Skeletal muscle cell (primary cell): Measurements from ENCODE around the gene RNF41.
"Not testable (repeated sequence)": the region's sequence is repeated elsewhere in the genome, so short reads cannot be mapped to it uniquely, and the experiment has no call there.

Source experiments
- DNase-seq: peaks from one replicate; pipeline ENCODE4 v3.0.0-alpha.2; 2010; ENCODE audit warnings: low read depth
- H3K4me3 ChIP-seq: 2 replicates; pipeline ENCODE4 v1.5.1; 2011; ENCODE audit warnings: low read depth, mild to moderate bottlenecking, control low read depth, low read length, moderate library complexity

Gene RNF41

DNA sequence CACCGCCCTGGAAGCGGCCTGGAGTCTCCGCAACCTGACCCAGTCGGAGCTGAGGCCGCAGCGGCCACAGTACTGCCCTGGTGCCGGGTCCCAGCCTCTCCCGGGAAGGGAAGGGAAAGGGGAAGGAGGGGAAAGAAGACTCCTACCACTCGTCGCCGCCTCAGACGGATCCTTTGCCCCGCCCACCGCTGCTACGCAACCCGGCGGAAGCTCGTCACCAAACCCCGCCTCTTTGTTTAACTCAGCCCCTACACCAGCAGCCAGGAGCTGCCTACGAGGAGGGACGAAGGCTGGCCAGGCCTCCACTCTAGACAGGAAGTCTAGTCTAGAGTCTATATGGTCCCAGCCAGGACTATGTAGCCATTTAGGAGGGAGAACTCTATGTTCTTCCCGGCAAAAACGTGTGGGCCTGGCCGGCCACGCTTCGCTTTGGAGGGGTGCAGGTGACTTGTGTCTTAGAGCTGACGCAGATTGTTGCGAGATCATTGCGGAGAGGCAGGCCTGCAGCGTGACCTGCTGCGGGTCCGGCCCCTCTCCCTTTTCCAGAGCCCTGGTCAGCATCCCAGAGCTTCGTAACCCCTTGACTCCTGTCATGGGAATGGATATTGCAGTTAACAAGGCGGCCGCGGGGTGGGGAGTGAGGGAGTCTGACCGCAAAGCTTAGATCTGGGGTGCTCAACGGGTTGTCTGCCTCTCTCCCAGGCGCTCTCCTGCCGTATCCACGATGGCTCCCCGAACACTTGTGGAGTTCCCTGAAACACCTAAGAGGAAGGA lies at the start of gene RNF41:
TSS of gene RNF41 (minus strand) at position 166 of the 774 bp plus-strand sequence. CDS start 7,875 bp downstream, outside the sequence.
- peak within 1 kb of the TSS; percentile 89 for H3K4me3 ChIP-seq
- peak; percentile 92 for DNase-seq

DNA sequence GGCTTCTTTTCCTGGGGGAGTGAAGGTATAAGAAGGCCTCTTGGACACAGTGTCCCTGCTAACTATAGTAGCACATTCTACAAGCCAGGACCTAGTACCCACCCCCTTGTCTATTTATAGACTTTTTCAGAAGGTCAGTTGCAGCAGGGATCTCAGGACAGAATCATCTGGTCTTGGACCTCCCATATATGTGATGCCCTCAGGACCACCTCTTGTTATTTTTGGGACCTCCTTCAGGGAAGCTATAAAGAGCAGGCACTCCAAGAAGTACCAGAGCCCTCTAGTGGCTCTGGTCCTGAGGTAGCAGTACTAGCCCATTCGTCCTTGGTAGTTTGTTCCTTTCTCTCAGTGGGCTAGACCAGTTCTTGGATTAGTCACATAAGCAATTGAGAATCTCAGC lies 49.3 kb upstream of the RNF41 start:
- DNase-seq, result no peak
- H3K4me3 ChIP-seq, result no peak overlapping the region

- peak overlapping the region; percentile 72 for H3K4me3 ChIP-seq
- no peak for DNase-seq
Measured at GRCh38 chr12:56267443-56268071, 45.8 kb upstream of the RNF41 start.

GRCh38 chr12:56266693-56267442 lies 45.1 kb upstream of the RNF41 start, which contains the start of gene COQ10A:
COQ10A (plus strand) TSS chr12:56266942; CDS start chr12:56267119, 177 bp downstream.
- peak within 1 kb of the TSS; percentile 72 for H3K4me3 ChIP-seq
- DNase-seq, result no peak

DNA sequence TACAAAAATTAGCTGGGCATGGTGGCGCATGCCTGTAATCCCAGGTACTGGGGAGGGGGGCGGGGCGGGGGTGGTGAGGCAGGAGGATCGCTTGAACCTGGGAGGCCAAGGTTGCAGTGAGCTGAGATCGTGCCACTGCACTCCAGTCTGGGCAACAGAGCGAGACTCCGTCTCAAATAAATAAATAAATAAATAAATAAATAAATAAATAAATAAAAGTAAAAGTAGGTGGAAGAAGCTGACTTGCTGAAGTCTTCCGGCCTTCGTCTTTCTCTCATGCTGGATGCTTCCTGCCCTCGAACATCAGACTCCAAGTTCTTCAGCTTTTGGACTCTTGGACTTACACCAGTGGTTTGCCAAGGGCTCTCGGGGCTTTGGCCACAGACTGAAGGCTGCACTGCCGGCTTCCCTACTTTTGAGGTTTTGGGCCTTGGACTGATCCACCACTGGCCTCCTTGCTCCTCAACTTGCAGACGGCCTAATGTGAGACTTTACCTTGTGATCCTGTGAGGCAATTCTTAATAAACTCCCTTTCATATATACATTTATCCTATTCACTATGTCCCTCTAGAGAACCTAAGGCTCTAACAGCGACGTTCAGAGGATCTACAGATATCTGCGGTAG lies 44.5 kb upstream of the RNF41 start:
- H3K4me3 ChIP-seq, result peak overlapping the region; percentile 72
- DNase-seq, result not testable (repeated sequence)

GRCh38 chr12:56262955-56263354 lies 41.2 kb upstream of the RNF41 start:
- DNase-seq, H3K4me3 ChIP-seq: not testable (repeated sequence)

DNA sequence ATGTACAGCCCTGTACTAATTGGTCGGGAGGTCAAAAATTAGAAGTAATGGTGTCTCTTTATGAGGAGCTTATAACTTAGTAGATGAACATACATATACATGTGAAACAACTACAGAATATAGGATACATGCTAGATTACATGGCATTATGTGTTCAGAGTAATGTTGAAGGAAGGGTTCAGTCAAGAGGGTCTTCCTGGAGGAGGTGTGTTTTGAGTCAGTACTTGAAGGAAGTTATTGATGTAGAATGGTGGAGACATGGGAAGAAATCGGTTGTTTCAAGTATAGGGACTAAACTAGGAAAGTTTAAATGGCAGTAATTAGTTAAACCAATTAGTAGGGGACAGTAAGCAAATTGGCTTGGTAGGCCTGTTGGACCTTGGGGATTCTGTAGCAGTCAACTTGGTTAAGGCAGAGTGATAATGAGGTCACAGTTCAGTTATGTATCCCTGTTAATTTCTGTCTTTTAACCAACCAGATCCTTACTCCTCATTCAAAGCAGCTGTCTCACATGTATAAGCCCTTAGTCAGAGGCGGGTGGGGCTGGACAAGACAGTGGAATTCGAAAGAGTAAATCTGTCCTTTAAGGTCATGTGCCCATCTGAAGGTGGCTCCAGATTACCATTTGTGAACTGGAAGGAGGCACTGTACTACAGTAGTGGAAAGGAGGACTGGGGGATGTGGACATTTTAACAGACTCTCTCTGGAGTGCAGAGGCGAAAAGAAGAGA lies 39.9 kb upstream of the RNF41 start:
- no peak overlapping the region for H3K4me3 ChIP-seq
- no peak for DNase-seq

GRCh38 chr12:56260921-56261320 lies 39.2 kb upstream of the RNF41 start:
- H3K4me3 ChIP-seq, result no peak overlapping the region
- DNase-seq, result no peak

- H3K4me3 ChIP-seq, result no peak overlapping the region
- DNase-seq, result no peak
Measured at GRCh38 chr12:56260380-56260779, 38.7 kb upstream of the RNF41 start.

DNA sequence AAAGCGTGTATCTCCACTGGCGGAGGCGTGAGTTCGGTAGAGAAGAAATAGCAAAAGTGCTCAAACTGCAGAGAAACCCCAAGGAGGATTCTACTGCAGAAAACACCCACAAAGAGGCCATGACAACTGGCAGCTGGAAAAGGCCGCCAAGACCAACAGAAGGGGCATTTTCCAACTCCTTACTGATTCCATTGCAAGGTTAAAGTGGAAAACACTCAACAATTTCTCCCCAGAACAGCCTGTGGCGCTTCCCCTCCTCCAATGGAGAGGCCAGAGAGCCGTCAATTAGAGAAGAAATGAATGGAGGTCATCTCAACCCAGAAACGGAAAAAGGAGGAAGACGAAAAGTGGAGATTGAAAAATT lies 37.1 kb upstream of the RNF41 start:
- peak overlapping the region; percentile 80 for H3K4me3 ChIP-seq
- DNase-seq, result no peak

GRCh38 chr12:56258068-56258819 lies 36.5 kb upstream of the RNF41 start, which contains the start of gene ANKRD52:
ANKRD52 (minus strand) TSS chr12:56258384; CDS start chr12:56258269, 115 bp downstream.
- no peak for DNase-seq
- peak within 1 kb of the TSS; percentile 80 for H3K4me3 ChIP-seq

- no peak for DNase-seq
- H3K4me3 ChIP-seq, result peak overlapping the region; percentile 80
Measured at GRCh38 chr12:56257491-56258067, 35.9 kb upstream of the RNF41 start.

DNA sequence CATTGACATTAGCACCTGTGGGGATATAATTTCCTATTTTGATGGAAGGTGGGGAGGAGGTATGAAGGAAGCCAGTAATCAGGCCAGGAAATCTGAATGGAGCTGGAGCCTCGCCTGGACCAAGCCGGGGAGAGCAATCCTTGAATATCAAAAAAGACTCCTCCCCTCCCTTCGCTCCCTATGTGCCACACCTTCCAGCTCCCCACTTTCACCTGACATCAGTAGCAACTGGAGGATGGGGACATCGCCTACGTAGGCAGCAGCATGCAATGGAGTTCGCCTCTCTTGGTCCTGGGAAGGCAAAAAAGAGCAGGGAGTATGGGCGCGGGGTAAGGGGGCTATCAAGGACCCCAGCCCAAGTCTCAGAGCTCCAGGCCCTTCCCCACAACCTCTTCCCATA lies 35.3 kb upstream of the RNF41 start:
- peak overlapping the region; percentile 80 for H3K4me3 ChIP-seq
- DNase-seq, result no peak

DNA sequence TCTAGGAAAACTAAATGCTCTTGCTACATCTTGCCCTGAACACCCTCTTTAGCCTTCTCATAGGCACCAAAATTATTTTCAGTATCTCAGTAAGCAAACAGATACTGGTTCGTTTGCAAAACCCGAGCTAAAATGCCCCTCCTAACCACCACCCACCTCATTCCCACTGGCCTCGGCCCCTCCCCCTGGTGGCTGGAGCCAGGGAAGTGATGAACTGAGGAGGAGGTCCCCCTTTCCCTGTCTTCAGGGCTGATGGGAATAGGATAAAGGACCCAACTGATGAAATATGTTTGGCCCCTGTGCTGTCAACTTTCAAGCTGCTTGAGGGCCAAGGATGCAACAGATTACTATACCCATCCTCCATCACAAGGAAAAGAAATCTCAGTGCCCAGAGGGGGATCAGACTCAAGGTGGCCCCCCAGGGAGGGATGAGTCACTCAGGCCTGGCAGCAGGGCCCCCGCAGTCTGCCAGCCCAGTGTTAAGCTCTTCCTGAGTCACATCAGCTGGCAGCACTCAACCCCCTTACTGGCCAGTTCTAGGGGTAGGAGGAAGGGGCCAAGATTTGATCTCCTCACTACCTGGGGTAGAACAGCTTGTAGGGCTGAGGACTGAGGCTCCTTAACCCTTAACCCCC lies 34.7 kb upstream of the RNF41 start:
- peak overlapping the region; percentile 80 for H3K4me3 ChIP-seq
- DNase-seq, result no peak

GRCh38 chr12:56255671-56256070 lies 33.9 kb upstream of the RNF41 start:
- DNase-seq, result no peak
- H3K4me3 ChIP-seq, result no peak overlapping the region

- no peak for DNase-seq
- no peak overlapping the region for H3K4me3 ChIP-seq
Measured at GRCh38 chr12:56253091-56253490, 31.4 kb upstream of the RNF41 start.

GRCh38 chr12:56252649-56253048 lies 30.9 kb upstream of the RNF41 start:
- DNase-seq, result no peak
- no peak overlapping the region for H3K4me3 ChIP-seq

DNA sequence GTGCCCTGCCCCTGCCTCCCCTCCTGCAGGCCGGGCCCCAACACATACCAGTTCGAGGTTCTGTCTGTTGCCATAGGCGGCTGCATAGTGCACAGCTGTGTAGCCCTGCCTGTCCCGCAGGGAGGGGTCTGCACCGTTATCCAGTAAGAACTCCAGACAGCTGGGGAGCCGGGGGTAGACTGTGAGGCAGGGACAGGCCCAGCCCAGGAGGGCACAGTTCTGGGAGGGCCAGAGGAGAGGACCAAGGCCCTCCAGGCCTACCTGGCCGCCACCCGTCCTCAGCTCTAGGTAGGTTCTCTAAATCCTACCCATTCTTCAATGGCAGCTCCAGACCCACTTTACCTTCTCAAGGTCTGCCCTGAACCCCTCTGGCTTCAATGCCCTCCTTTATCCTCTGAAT lies 27.0 kb upstream of the RNF41 start:
- no peak overlapping the region for H3K4me3 ChIP-seq
- DNase-seq, result no peak
